GM18517 (cell line): ENCODE data around the gene ADAMTS8.

Source experiments
- ATAC-seq: cut with Tn5 transposase; IDR thresholded peaks from one replicate; pipeline ENCODE4 v1.9.1; 2021; ENCODE audit warnings: mild to moderate bottlenecking, moderate library complexity; ENCODE audit not compliant: unreplicated experiment

ADAMTS8 gene

GRCh38 chr11:130399196-130399595, 29.2 kb downstream of the ADAMTS8 start:
- ATAC-seq: no peak

GRCh38 chr11:130397780-130398179, 30.6 kb downstream of the ADAMTS8 start:
- no peak for ATAC-seq

GRCh38 chr11:130396965-130397364, 31.4 kb downstream of the ADAMTS8 start:
- no peak for ATAC-seq

GRCh38 chr11:130394615-130395014, 33.8 kb downstream of the ADAMTS8 start:
- no peak for ATAC-seq

GRCh38 chr11:130391711-130392110, 36.7 kb downstream of the ADAMTS8 start:
- ATAC-seq: no peak

- no peak for ATAC-seq
Measured at GRCh38 chr11:130390071-130390758, 38.2 kb downstream of the ADAMTS8 start.

- ATAC-seq: no peak
Measured at GRCh38 chr11:130389335-130389935, 39.0 kb downstream of the ADAMTS8 start.

GRCh38 chr11:130388607-130389205, 39.7 kb downstream of the ADAMTS8 start:
- ATAC-seq: no peak

GRCh38 chr11:130386056-130386455, 42.4 kb downstream of the ADAMTS8 start:
- ATAC-seq: no peak

- no peak for ATAC-seq
Measured at GRCh38 chr11:130383344-130384211, 44.8 kb downstream of the ADAMTS8 start.

- ATAC-seq: no peak
Measured at GRCh38 chr11:130381317-130381716, 47.1 kb downstream of the ADAMTS8 start.

GRCh38 chr11:130380778-130381177, 47.6 kb downstream of the ADAMTS8 start:
- ATAC-seq: no peak

GRCh38 chr11:130379276-130379675, 49.1 kb downstream of the ADAMTS8 start:
- ATAC-seq: no peak

- ATAC-seq: no peak
Measured at GRCh38 chr11:130370845-130371590, 57.4 kb downstream of the ADAMTS8 start.

GRCh38 chr11:130369713-130370112, 58.7 kb downstream of the ADAMTS8 start:
- ATAC-seq: no peak

GRCh38 chr11:130369141-130369691, 59.2 kb downstream of the ADAMTS8 start:
- ATAC-seq: no peak

GRCh38 chr11:130359419-130359818, 69.0 kb downstream of the ADAMTS8 start:
- ATAC-seq: no peak

GRCh38 chr11:130358398-130358797, 70.0 kb downstream of the ADAMTS8 start:
- no peak for ATAC-seq
